T-helper 1 cell treated with Interleukin-12 subunit alpha and Interleukin-12 subunit beta and Interleukin-4 antibody, amounts not matched to agents 30 μg/mL and 1 μg/mL, for 36 hours (primary cell): ENCODE data around the gene ERFL.
A peak's percentile ranks its signal among the peaks of the same experiment; 100 is the strongest.
"Not testable (repeated sequence)": the region's sequence is repeated elsewhere in the genome, so short reads cannot be mapped to it uniquely, and the experiment has no call there.

Experiments used
- H3K27ac Mint-ChIP-seq: one replicate; pipeline ENCODE4 v1.8.0; 2021; ENCODE audit warnings: mild to moderate bottlenecking, mixed read lengths
- H3K27me3 Mint-ChIP-seq: one replicate; pipeline ENCODE4 v1.8.0; 2021; ENCODE audit warnings: low read depth, mixed read lengths
- H3K36me3 Mint-ChIP-seq: one replicate; pipeline ENCODE4 v1.8.0; 2021; ENCODE audit warnings: low read depth, mixed read lengths
- H3K4me1 Mint-ChIP-seq: one replicate; pipeline ENCODE4 v1.8.0; 2021; ENCODE audit warnings: low read depth, mixed read lengths
- H3K4me3 Mint-ChIP-seq: one replicate; pipeline ENCODE4 v1.8.0; 2021; ENCODE audit warnings: mild to moderate bottlenecking, moderate library complexity, mixed read lengths
- H3K9me3 Mint-ChIP-seq: one replicate; pipeline ENCODE4 v1.8.0; 2021; ENCODE audit warnings: mixed read lengths

ERFL gene

GRCh38 chr19:41879080-41879479 is 49.2 kb downstream of the ERFL start:
- H3K4me1 Mint-ChIP-seq, result peaks cover 43% of the 10 kb centered on the region

GRCh38 chr19:41877916-41878905 is 50.0 kb downstream of the ERFL start:
- H3K27me3 Mint-ChIP-seq, result no peaks in the 10 kb centered on the region
- no peaks in the 10 kb centered on the region for H3K9me3 Mint-ChIP-seq
- peak overlapping the region; percentile 70 for H3K27ac Mint-ChIP-seq
- no peak overlapping the region for H3K4me3 Mint-ChIP-seq
- peaks cover 8% of the 10 kb centered on the region for H3K36me3 Mint-ChIP-seq
- peaks cover 48% of the 10 kb centered on the region for H3K4me1 Mint-ChIP-seq

More at GRCh38 chr19:41879080-41879479, 49.2 kb downstream of the ERFL start:
- Mint-ChIP-seq H3K27ac (no peak overlapping the region), H3K9me3 (no peaks in the 10 kb centered on the region), H3K4me3 (no peak overlapping the region), H3K27me3 (no peaks in the 10 kb centered on the region), H3K36me3 (peaks cover 12% of the 10 kb centered on the region)

GRCh38 chr19:41876847-41877832 is 51.1 kb downstream of the ERFL start, which contains the start of gene CD79A:
Gene CD79A (plus strand): TSS chr19:41877279. CDS start chr19:41877305, 26 bp downstream.
- no peaks in the 10 kb centered on the region for H3K27me3 Mint-ChIP-seq
- H3K36me3 Mint-ChIP-seq, result peaks cover 9% of the 10 kb centered on the region
- no peak within 1 kb of the TSS for H3K4me3 Mint-ChIP-seq
- peak within 1 kb of the TSS; percentile 70 for H3K27ac Mint-ChIP-seq
- H3K9me3 Mint-ChIP-seq, result no peaks in the 10 kb centered on the region
- H3K4me1 Mint-ChIP-seq, result peaks cover 49% of the 10 kb centered on the region

- Mint-ChIP-seq H3K27ac (peak overlapping the region; percentile 97), H3K4me1 (peaks cover 54% of the 10 kb centered on the region), H3K4me3 (peak overlapping the region; percentile 75), H3K36me3 (peaks cover 19% of the 10 kb centered on the region)
- H3K9me3 Mint-ChIP-seq, H3K27me3 Mint-ChIP-seq: not testable (repeated sequence)
Measured at GRCh38 chr19:41875973-41876372, 52.3 kb downstream of the ERFL start.

GRCh38 chr19:41872775-41873647 is 55.2 kb downstream of the ERFL start:
- Mint-ChIP-seq H3K4me1 (peaks cover 58% of the 10 kb centered on the region), H3K4me3 (peak overlapping the region; percentile 42), H3K27me3 (no peaks in the 10 kb centered on the region), H3K9me3 (no peaks in the 10 kb centered on the region), H3K27ac (peak overlapping the region; percentile 94), H3K36me3 (peaks cover 36% of the 10 kb centered on the region)

GRCh38 chr19:41872384-41872774 is 55.9 kb downstream of the ERFL start:
- peak overlapping the region; percentile 94 for H3K27ac Mint-ChIP-seq
- H3K36me3 Mint-ChIP-seq, result peaks cover 40% of the 10 kb centered on the region
- no peaks in the 10 kb centered on the region for H3K9me3 Mint-ChIP-seq
- no peak overlapping the region for H3K4me3 Mint-ChIP-seq
- peaks cover 55% of the 10 kb centered on the region for H3K4me1 Mint-ChIP-seq
- H3K27me3 Mint-ChIP-seq, result no peaks in the 10 kb centered on the region

GRCh38 chr19:41871573-41872383 is 56.5 kb downstream of the ERFL start:
- peaks cover 53% of the 10 kb centered on the region for H3K4me1 Mint-ChIP-seq
- peak overlapping the region; percentile 75 for H3K4me3 Mint-ChIP-seq
- H3K9me3 Mint-ChIP-seq, result no peaks in the 10 kb centered on the region
- H3K27ac Mint-ChIP-seq, result peak overlapping the region; percentile 94
- peaks cover 40% of the 10 kb centered on the region for H3K36me3 Mint-ChIP-seq
- no peaks in the 10 kb centered on the region for H3K27me3 Mint-ChIP-seq

- Mint-ChIP-seq H3K9me3 (no peaks in the 10 kb centered on the region), H3K27ac (peak overlapping the region; percentile 66), H3K4me3 (peak overlapping the region; percentile 61), H3K36me3 (peaks cover 46% of the 10 kb centered on the region), H3K27me3 (no peaks in the 10 kb centered on the region), H3K4me1 (peaks cover 53% of the 10 kb centered on the region)
Measured at GRCh38 chr19:41870401-41870873, 57.8 kb downstream of the ERFL start.

- peak overlapping the region; percentile 17 for H3K4me3 Mint-ChIP-seq
- no peaks in the 10 kb centered on the region for H3K9me3 Mint-ChIP-seq
- H3K4me1 Mint-ChIP-seq, result peaks cover 55% of the 10 kb centered on the region
- H3K27me3 Mint-ChIP-seq, result no peaks in the 10 kb centered on the region
- peak overlapping the region; percentile 72 for H3K27ac Mint-ChIP-seq
- H3K36me3 Mint-ChIP-seq, result peaks cover 54% of the 10 kb centered on the region
Measured at GRCh38 chr19:41869374-41869955, 58.8 kb downstream of the ERFL start.

GRCh38 chr19:41868989-41869300 is 59.3 kb downstream of the ERFL start:
- H3K9me3 Mint-ChIP-seq, result no peaks in the 10 kb centered on the region
- H3K4me3 Mint-ChIP-seq, result no peak overlapping the region
- peaks cover 60% of the 10 kb centered on the region for H3K4me1 Mint-ChIP-seq
- H3K27me3 Mint-ChIP-seq, result no peaks in the 10 kb centered on the region
- H3K27ac Mint-ChIP-seq, result peak overlapping the region; percentile 64
- H3K36me3 Mint-ChIP-seq, result peaks cover 60% of the 10 kb centered on the region

- Mint-ChIP-seq H3K27ac (peak overlapping the region; percentile 64), H3K4me1 (peaks cover 59% of the 10 kb centered on the region), H3K9me3 (no peaks in the 10 kb centered on the region), H3K4me3 (peak overlapping the region; percentile 33), H3K27me3 (no peaks in the 10 kb centered on the region), H3K36me3 (peaks cover 63% of the 10 kb centered on the region)
Measured at GRCh38 chr19:41868120-41868988, 59.9 kb downstream of the ERFL start.

GRCh38 chr19:41866284-41866683 is 62.0 kb downstream of the ERFL start:
- no peak overlapping the region for H3K4me3 Mint-ChIP-seq
- H3K4me1 Mint-ChIP-seq, result peaks cover 63% of the 10 kb centered on the region
- no peaks in the 10 kb centered on the region for H3K27me3 Mint-ChIP-seq
- peaks cover 69% of the 10 kb centered on the region for H3K36me3 Mint-ChIP-seq
- no peak overlapping the region for H3K27ac Mint-ChIP-seq
- no peaks in the 10 kb centered on the region for H3K9me3 Mint-ChIP-seq
